Activated CD8-positive, alpha-beta memory T cell treated with anti-CD3 and anti-CD28 coated beads, Interleukin-2, amount 10 ng/mL, durations not matched to agents 7 days and 5 days (primary cell): ENCODE data around the gene SEC61B. TPM values are rescaled to one million over a fixed set of nuclear protein-coding genes. Genes with fewer than 3 reads are reported as not detected.
"Not testable (repeated sequence)": the region's sequence is repeated elsewhere in the genome, so short reads cannot be mapped to it uniquely, and the experiment has no call there.

Source experiments
- ATAC-seq: fragments of 150-1000 bp; cut with Tn5 transposase; one replicate; pipeline ENCODE4 v1.10.0; 2021; ENCODE audit warnings: moderate library complexity
- CTCF ChIA-PET: fragments of 350-600 bp; sonication (Branson Sonifier 250); formaldehyde crosslinking; loops from one replicate; lab custom pipeline; 2021; ENCODE audit warnings: antibody characterized with exemption; lab: Charles Lee
- DNase-seq: peaks from one replicate; pipeline ENCODE4 v3.0.0-alpha.2; 2020
- H3K27ac Mint-ChIP-seq: one replicate; pipeline ENCODE4 v1.8.0; 2021; ENCODE audit warnings: mild to moderate bottlenecking, mixed read lengths
- H3K27me3 Mint-ChIP-seq: one replicate; pipeline ENCODE4 v1.8.0; 2021; ENCODE audit warnings: mixed read lengths
- H3K36me3 Mint-ChIP-seq: one replicate; pipeline ENCODE4 v1.8.0; 2021; ENCODE audit warnings: mild to moderate bottlenecking, mixed read lengths
- H3K4me1 Mint-ChIP-seq: one replicate; pipeline ENCODE4 v1.8.0; 2021; ENCODE audit warnings: mixed read lengths
- H3K4me3 Mint-ChIP-seq: one replicate; pipeline ENCODE4 v1.8.0; 2021; ENCODE audit warnings: mild to moderate bottlenecking, moderate library complexity, mixed read lengths
- H3K9me3 Mint-ChIP-seq: one replicate; pipeline ENCODE4 v1.8.0; 2022; ENCODE audit warnings: low read depth, mixed read lengths
- total RNA-seq, 2 experiments: library from RNA; stranded (reverse); gene quantifications; one replicate each; pipeline ENCODE4 v1.2.3, GENCODE V29; 2021

Gene SEC61B
- total RNA-seq, 2 experiments from 2014 or later = 101 to 154 TPM

GRCh38 chr9:99231711-99232110 is 9.6 kb downstream of the SEC61B start:
- ATAC-seq (peak; percentile 63), DNase-seq (peak; percentile 66)
- CTCF ChIA-PET = interaction anchor here (0.6 to 3.3 kb wide), 19 partner anchors 9 to 1364 kb away, joined by 3 to 35 read pairs (median 4); partner anchors contain the start of genes ALG2 and SEC61B
- H3K9me3 Mint-ChIP-seq = no peaks in the 10 kb centered on the region
- no peaks in the 10 kb centered on the region for H3K27me3 Mint-ChIP-seq
- peaks cover 20% of the 10 kb centered on the region for H3K4me1 Mint-ChIP-seq
- H3K27ac Mint-ChIP-seq = no peak overlapping the region
- no peak overlapping the region for H3K4me3 Mint-ChIP-seq
- H3K36me3 Mint-ChIP-seq = peaks cover 26% of the 10 kb centered on the region

GRCh38 chr9:99234618-99235017 is 12.5 kb downstream of the SEC61B start:
- Mint-ChIP-seq H3K4me3 (no peak overlapping the region), H3K27me3 (no peaks in the 10 kb centered on the region), H3K36me3 (peaks cover 20% of the 10 kb centered on the region), H3K27ac (no peak overlapping the region), H3K9me3 (no peaks in the 10 kb centered on the region), H3K4me1 (peaks cover 26% of the 10 kb centered on the region)
- ATAC-seq = no peak
- CTCF ChIA-PET = interaction anchor here (0.8 to 2.0 kb wide), 6 partner anchors 8 to 50 kb away, joined by 3 to 5 read pairs (median 4); no protein-coding TSS in a partner anchor
- no peak for DNase-seq

- peaks cover 20% of the 10 kb centered on the region for H3K36me3 Mint-ChIP-seq
- no peaks in the 10 kb centered on the region for H3K27me3 Mint-ChIP-seq
These were observed 13.0 kb downstream of the SEC61B start for GRCh38 chr9:99235069-99235468.

GRCh38 chr9:99235926-99236634 is 14.0 kb downstream of the SEC61B start:
- Mint-ChIP-seq H3K27me3 (no peaks in the 10 kb centered on the region), H3K4me3 (no peak overlapping the region), H3K9me3 (no peaks in the 10 kb centered on the region), H3K4me1 (peaks cover 26% of the 10 kb centered on the region), H3K27ac (peak overlapping the region; percentile 43), H3K36me3 (peaks cover 13% of the 10 kb centered on the region)
- ATAC-seq (peak; percentile 85), DNase-seq (peak; percentile 59)
- CTCF ChIA-PET = interaction anchor here (0.7 kb wide), 1 partner anchor 1088 kb away, joined by 3 read pairs; no protein-coding TSS in a partner anchor

More at GRCh38 chr9:99235069-99235468, 13.0 kb downstream of the SEC61B start:
- ATAC-seq = no peak
- CTCF ChIA-PET = interaction anchor here (1.3 kb wide), 1 partner anchor 50 kb away, joined by 5 read pairs; no protein-coding TSS in a partner anchor
- peaks cover 26% of the 10 kb centered on the region for H3K4me1 Mint-ChIP-seq
- no peaks in the 10 kb centered on the region for H3K9me3 Mint-ChIP-seq
- no peak for DNase-seq
- H3K27ac Mint-ChIP-seq = no peak overlapping the region
- H3K4me3 Mint-ChIP-seq = no peak overlapping the region

- H3K36me3 Mint-ChIP-seq = peaks cover 9% of the 10 kb centered on the region
- peaks cover 24% of the 10 kb centered on the region for H3K4me1 Mint-ChIP-seq
- CTCF ChIA-PET = interaction anchor here (1.6 kb wide), 1 partner anchor 12 kb away, joined by 8 read pairs; no protein-coding TSS in a partner anchor
- H3K9me3 Mint-ChIP-seq = no peaks in the 10 kb centered on the region
- ATAC-seq = no peak
- no peak overlapping the region for H3K4me3 Mint-ChIP-seq
- no peak for DNase-seq
- no peak overlapping the region for H3K27ac Mint-ChIP-seq
- H3K27me3 Mint-ChIP-seq = no peaks in the 10 kb centered on the region
These were observed 15.3 kb downstream of the SEC61B start for GRCh38 chr9:99237356-99237755.

- ATAC-seq, H3K27me3 Mint-ChIP-seq, H3K36me3 Mint-ChIP-seq, DNase-seq, H3K9me3 Mint-ChIP-seq, H3K27ac Mint-ChIP-seq, H3K4me3 Mint-ChIP-seq: not testable (repeated sequence)
- H3K4me1 Mint-ChIP-seq = peaks cover 24% of the 10 kb centered on the region
- CTCF ChIA-PET = interaction anchor here (0.6 to 1.6 kb wide), 2 partner anchors 12 to 32 kb away, joined by 3 to 8 read pairs; no protein-coding TSS in a partner anchor
These were observed 15.8 kb downstream of the SEC61B start for GRCh38 chr9:99237849-99238248.

GRCh38 chr9:99238331-99238730 is 16.2 kb downstream of the SEC61B start:
- Mint-ChIP-seq H3K4me3 (no peak overlapping the region), H3K9me3 (no peaks in the 10 kb centered on the region), H3K27ac (no peak overlapping the region), H3K27me3 (no peaks in the 10 kb centered on the region), H3K4me1 (peaks cover 24% of the 10 kb centered on the region), H3K36me3 (peaks cover 7% of the 10 kb centered on the region)
- CTCF ChIA-PET = interaction anchor here (0.6 to 1.6 kb wide), 2 partner anchors 11 to 32 kb away, joined by 3 to 8 read pairs; no protein-coding TSS in a partner anchor
- ATAC-seq (no peak), DNase-seq (no peak)

- H3K27me3 Mint-ChIP-seq = no peaks in the 10 kb centered on the region
- H3K4me3 Mint-ChIP-seq = no peak overlapping the region
- H3K27ac Mint-ChIP-seq = no peak overlapping the region
- no peak for ATAC-seq
- CTCF ChIA-PET = interaction anchor here (1.1 kb wide), 2 partner anchors 17 to 23 kb away, joined by 3 to 6 read pairs; partner anchors contain the start of genes ALG2 and SEC61B
- H3K4me1 Mint-ChIP-seq = peaks cover 28% of the 10 kb centered on the region
- peaks cover 7% of the 10 kb centered on the region for H3K36me3 Mint-ChIP-seq
- DNase-seq = no peak
- H3K9me3 Mint-ChIP-seq = no peaks in the 10 kb centered on the region
These were observed 17.4 kb downstream of the SEC61B start for GRCh38 chr9:99239341-99240060.

- Mint-ChIP-seq H3K4me1 (peaks cover 25% of the 10 kb centered on the region), H3K9me3 (no peaks in the 10 kb centered on the region), H3K4me3 (no peak overlapping the region), H3K36me3 (peaks cover 7% of the 10 kb centered on the region), H3K27ac (no peak overlapping the region), H3K27me3 (no peaks in the 10 kb centered on the region)
- CTCF ChIA-PET = interaction anchor here (1.2 to 2.3 kb wide), 2 partner anchors 9 to 21 kb away, joined by 3 to 10 read pairs; no protein-coding TSS in a partner anchor
- no peak for ATAC-seq
- DNase-seq = no peak
These were observed 19.0 kb downstream of the SEC61B start for GRCh38 chr9:99241106-99241505.

GRCh38 chr9:99244344-99245260 is 22.5 kb downstream of the SEC61B start:
- Mint-ChIP-seq H3K27me3 (no peaks in the 10 kb centered on the region), H3K4me3 (no peak overlapping the region), H3K4me1 (peaks cover 22% of the 10 kb centered on the region), H3K9me3 (no peaks in the 10 kb centered on the region), H3K36me3 (peaks cover 4% of the 10 kb centered on the region), H3K27ac (peak overlapping the region; percentile 52)
- DNase-seq (no peak), ATAC-seq (no peak)
- CTCF ChIA-PET = interaction anchor here (0.5 to 1.9 kb wide), 4 partner anchors 10 to 1165 kb away, joined by 3 to 4 read pairs (median 3); no protein-coding TSS in a partner anchor

GRCh38 chr9:99249619-99250018 is 27.5 kb downstream of the SEC61B start:
- peaks cover 55% of the 10 kb centered on the region for H3K4me1 Mint-ChIP-seq
- H3K9me3 Mint-ChIP-seq = no peaks in the 10 kb centered on the region
- DNase-seq = peak; percentile 84
- peak overlapping the region; percentile 75 for H3K27ac Mint-ChIP-seq
- H3K27me3 Mint-ChIP-seq = no peaks in the 10 kb centered on the region
- peak; percentile 70 for ATAC-seq
- CTCF ChIA-PET = interaction anchor here (0.6 to 2.3 kb wide), 4 partner anchors 12 to 1148 kb away, joined by 3 to 8 read pairs (median 4); no protein-coding TSS in a partner anchor
- peak overlapping the region; percentile 12 for H3K4me3 Mint-ChIP-seq
- H3K36me3 Mint-ChIP-seq = peaks cover 2% of the 10 kb centered on the region

GRCh38 chr9:99251157-99251556 is 29.1 kb downstream of the SEC61B start:
- H3K4me1 Mint-ChIP-seq = peaks cover 50% of the 10 kb centered on the region
- no peak overlapping the region for H3K4me3 Mint-ChIP-seq
- H3K36me3 Mint-ChIP-seq = peaks cover 2% of the 10 kb centered on the region
- CTCF ChIA-PET = interaction anchor here (0.6 to 1.0 kb wide), 3 partner anchors 18 to 30 kb away, joined by 3 read pairs; partner anchors contain the start of genes ALG2 and SEC61B
- H3K27ac Mint-ChIP-seq = no peak overlapping the region
- no peaks in the 10 kb centered on the region for H3K9me3 Mint-ChIP-seq
- no peak for ATAC-seq
- no peaks in the 10 kb centered on the region for H3K27me3 Mint-ChIP-seq
- DNase-seq = no peak
